Activated T-cell treated with anti-CD3 and anti-CD28 coated beads, Interleukin-2, amount 50 U/mL, for 24 hours (primary cell): ENCODE measurements around the gene FCN2.

Experiments used
- DNase-seq: peaks from one replicate; pipeline ENCODE4 v3.0.0-alpha.2; 2020
- H3K27ac Mint-ChIP-seq: 2 replicates; pipeline ENCODE4 v1.8.0; 2020; ENCODE audit warnings: mild to moderate bottlenecking, mixed read lengths
- H3K27me3 Mint-ChIP-seq: 2 replicates; pipeline ENCODE4 v1.8.0; 2020; ENCODE audit warnings: mixed read lengths
- H3K36me3 Mint-ChIP-seq: 2 replicates; pipeline ENCODE4 v1.8.0; 2020; ENCODE audit warnings: low read depth, mixed read lengths
- H3K4me1 Mint-ChIP-seq: 2 replicates; pipeline ENCODE4 v1.8.0; 2020; ENCODE audit warnings: low read depth, mixed read lengths
- H3K4me3 Mint-ChIP-seq: 2 replicates; pipeline ENCODE4 v1.8.0; 2020; ENCODE audit warnings: mild to moderate bottlenecking, moderate library complexity, mixed read lengths
- H3K9me3 Mint-ChIP-seq: 2 replicates; pipeline ENCODE4 v1.8.0; 2020; ENCODE audit warnings: mixed read lengths

The FCN2 gene

GRCh38 chr9:134841180-134841904 is 39.3 kb upstream of the FCN2 start:
- Mint-ChIP-seq H3K9me3 (no peaks in the 10 kb centered on the region), H3K4me1 (no peaks in the 10 kb centered on the region), H3K4me3 (no peak overlapping the region), H3K27me3 (no peaks in the 10 kb centered on the region), H3K36me3 (no peaks in the 10 kb centered on the region), H3K27ac (no peak overlapping the region)
- no peak for DNase-seq

- DNase-seq: no peak
- no peak overlapping the region for H3K4me3 Mint-ChIP-seq
- no peak overlapping the region for H3K27ac Mint-ChIP-seq
- H3K9me3 Mint-ChIP-seq: no peaks in the 10 kb centered on the region
- H3K36me3 Mint-ChIP-seq: no peaks in the 10 kb centered on the region
- H3K27me3 Mint-ChIP-seq: no peaks in the 10 kb centered on the region
- no peaks in the 10 kb centered on the region for H3K4me1 Mint-ChIP-seq
Observed at GRCh38 chr9:134842321-134842720, 38.3 kb upstream of the FCN2 start.

GRCh38 chr9:134843740-134844139 is 36.9 kb upstream of the FCN2 start:
- Mint-ChIP-seq H3K36me3 (no peaks in the 10 kb centered on the region), H3K9me3 (no peaks in the 10 kb centered on the region), H3K4me1 (no peaks in the 10 kb centered on the region), H3K4me3 (no peak overlapping the region), H3K27me3 (no peaks in the 10 kb centered on the region), H3K27ac (no peak overlapping the region)
- no peak for DNase-seq

- DNase-seq: no peak
- Mint-ChIP-seq H3K9me3 (no peaks in the 10 kb centered on the region), H3K4me1 (no peaks in the 10 kb centered on the region), H3K27me3 (no peaks in the 10 kb centered on the region), H3K27ac (no peak overlapping the region), H3K36me3 (no peaks in the 10 kb centered on the region), H3K4me3 (no peak overlapping the region)
Observed at GRCh38 chr9:134844821-134845220, 35.8 kb upstream of the FCN2 start.

- Mint-ChIP-seq H3K4me1 (no peaks in the 10 kb centered on the region), H3K4me3 (no peak overlapping the region), H3K36me3 (no peaks in the 10 kb centered on the region), H3K27ac (no peak overlapping the region), H3K9me3 (no peaks in the 10 kb centered on the region), H3K27me3 (no peaks in the 10 kb centered on the region)
- DNase-seq: no peak
Observed at GRCh38 chr9:134846187-134846586, 34.4 kb upstream of the FCN2 start.

- no peaks in the 10 kb centered on the region for H3K4me1 Mint-ChIP-seq
- no peak overlapping the region for H3K4me3 Mint-ChIP-seq
Observed at GRCh38 chr9:134846699-134847098, 33.9 kb upstream of the FCN2 start.

GRCh38 chr9:134847138-134847537 is 33.5 kb upstream of the FCN2 start:
- Mint-ChIP-seq H3K36me3 (no peaks in the 10 kb centered on the region), H3K9me3 (no peaks in the 10 kb centered on the region), H3K4me1 (no peaks in the 10 kb centered on the region), H3K27ac (no peak overlapping the region), H3K27me3 (no peaks in the 10 kb centered on the region), H3K4me3 (no peak overlapping the region)
- no peak for DNase-seq

More at GRCh38 chr9:134846699-134847098, 33.9 kb upstream of the FCN2 start:
- Mint-ChIP-seq H3K27me3 (no peaks in the 10 kb centered on the region), H3K9me3 (no peaks in the 10 kb centered on the region), H3K36me3 (no peaks in the 10 kb centered on the region), H3K27ac (no peak overlapping the region)
- no peak for DNase-seq

GRCh38 chr9:134847752-134848432 is 32.7 kb upstream of the FCN2 start:
- no peaks in the 10 kb centered on the region for H3K36me3 Mint-ChIP-seq
- no peaks in the 10 kb centered on the region for H3K9me3 Mint-ChIP-seq
- H3K4me1 Mint-ChIP-seq: no peaks in the 10 kb centered on the region
- no peak overlapping the region for H3K4me3 Mint-ChIP-seq
- H3K27me3 Mint-ChIP-seq: no peaks in the 10 kb centered on the region
- H3K27ac Mint-ChIP-seq: no peak overlapping the region
- no peak for DNase-seq

- Mint-ChIP-seq H3K4me3 (no peak overlapping the region), H3K9me3 (no peaks in the 10 kb centered on the region), H3K36me3 (no peaks in the 10 kb centered on the region), H3K4me1 (no peaks in the 10 kb centered on the region), H3K27ac (no peak overlapping the region), H3K27me3 (peaks cover 2% of the 10 kb centered on the region)
- DNase-seq: no peak
Observed at GRCh38 chr9:134848504-134848903, 32.1 kb upstream of the FCN2 start.

- Mint-ChIP-seq H3K27ac (no peak overlapping the region), H3K4me1 (no peaks in the 10 kb centered on the region), H3K27me3 (peaks cover 21% of the 10 kb centered on the region), H3K9me3 (no peaks in the 10 kb centered on the region), H3K36me3 (no peaks in the 10 kb centered on the region), H3K4me3 (no peak overlapping the region)
- DNase-seq: no peak
Observed at GRCh38 chr9:134850611-134851010, 30.0 kb upstream of the FCN2 start.

GRCh38 chr9:134851020-134851419 is 29.6 kb upstream of the FCN2 start:
- DNase-seq: no peak
- no peaks in the 10 kb centered on the region for H3K4me1 Mint-ChIP-seq
- no peak overlapping the region for H3K27ac Mint-ChIP-seq
- no peak overlapping the region for H3K4me3 Mint-ChIP-seq
- peaks cover 24% of the 10 kb centered on the region for H3K27me3 Mint-ChIP-seq
- H3K36me3 Mint-ChIP-seq: no peaks in the 10 kb centered on the region
- no peaks in the 10 kb centered on the region for H3K9me3 Mint-ChIP-seq

GRCh38 chr9:134852906-134853654 is 27.5 kb upstream of the FCN2 start:
- H3K27ac Mint-ChIP-seq: no peak overlapping the region
- no peaks in the 10 kb centered on the region for H3K36me3 Mint-ChIP-seq

GRCh38 chr9:134853893-134854292 is 26.7 kb upstream of the FCN2 start:
- no peak overlapping the region for H3K27ac Mint-ChIP-seq
- H3K27me3 Mint-ChIP-seq: peaks cover 36% of the 10 kb centered on the region
- no peaks in the 10 kb centered on the region for H3K36me3 Mint-ChIP-seq
- H3K4me1 Mint-ChIP-seq: peaks cover 16% of the 10 kb centered on the region
- H3K9me3 Mint-ChIP-seq: peaks cover 6% of the 10 kb centered on the region
- no peak for DNase-seq
- no peak overlapping the region for H3K4me3 Mint-ChIP-seq

More at GRCh38 chr9:134852906-134853654, 27.5 kb upstream of the FCN2 start:
- no peak for DNase-seq
- H3K4me3 Mint-ChIP-seq: no peak overlapping the region
- H3K27me3 Mint-ChIP-seq: peaks cover 36% of the 10 kb centered on the region
- peaks cover 9% of the 10 kb centered on the region for H3K4me1 Mint-ChIP-seq
- H3K9me3 Mint-ChIP-seq: peaks cover 6% of the 10 kb centered on the region

GRCh38 chr9:134854541-134854981 is 26.0 kb upstream of the FCN2 start:
- no peak for DNase-seq
- Mint-ChIP-seq H3K27ac (no peak overlapping the region), H3K27me3 (peaks cover 36% of the 10 kb centered on the region), H3K4me3 (no peak overlapping the region), H3K36me3 (no peaks in the 10 kb centered on the region), H3K9me3 (peaks cover 6% of the 10 kb centered on the region), H3K4me1 (peaks cover 17% of the 10 kb centered on the region)
